ENCODE measurements around the gene ANKRD34C.
A peak's percentile ranks its signal among the peaks of the same experiment; 100 is the strongest.

The ANKRD34C gene

GRCh38 chr15:79282371-79283251, at the start of gene ANKRD34C:
Gene ANKRD34C, plus strand, starts transcription at chr15:79282722. Its CDS starts 10,563 bp downstream, at chr15:79293285.
- Mint-ChIP-seq H3K27me3 (peaks cover 50% of the 10 kb centered on the region), H3K27ac (no peak within 1 kb of the TSS), H3K9me3 (peaks cover 20% of the 10 kb centered on the region), H3K4me1 (no peaks in the 10 kb centered on the region), H3K4me3 (no peak within 1 kb of the TSS), H3K36me3 (no peaks in the 10 kb centered on the region)

GRCh38 chr15:79233236-79233635, 49.3 kb upstream of the ANKRD34C start:
- H3K27me3 Mint-ChIP-seq = peaks cover 5% of the 10 kb centered on the region
- peaks cover 10% of the 10 kb centered on the region for H3K9me3 Mint-ChIP-seq
- no peak overlapping the region for H3K4me3 Mint-ChIP-seq
- no peaks in the 10 kb centered on the region for H3K36me3 Mint-ChIP-seq
- H3K4me1 Mint-ChIP-seq = no peaks in the 10 kb centered on the region
- no peak overlapping the region for H3K27ac Mint-ChIP-seq

GRCh38 chr15:79240036-79240435, 42.5 kb upstream of the ANKRD34C start:
- H3K9me3 Mint-ChIP-seq = no peaks in the 10 kb centered on the region
- no peaks in the 10 kb centered on the region for H3K4me1 Mint-ChIP-seq
- H3K27ac Mint-ChIP-seq = no peak overlapping the region
- no peak overlapping the region for H3K4me3 Mint-ChIP-seq
- H3K36me3 Mint-ChIP-seq = no peaks in the 10 kb centered on the region
- H3K27me3 Mint-ChIP-seq = peaks cover 7% of the 10 kb centered on the region

- H3K9me3 Mint-ChIP-seq = no peaks in the 10 kb centered on the region
- H3K27ac Mint-ChIP-seq = no peak overlapping the region
- peaks cover 5% of the 10 kb centered on the region for H3K27me3 Mint-ChIP-seq
- H3K4me1 Mint-ChIP-seq = no peaks in the 10 kb centered on the region
- H3K4me3 Mint-ChIP-seq = no peak overlapping the region
- no peaks in the 10 kb centered on the region for H3K36me3 Mint-ChIP-seq
Observed at GRCh38 chr15:79243723-79244122, 38.8 kb upstream of the ANKRD34C start.

- Mint-ChIP-seq H3K4me3 (no peak overlapping the region), H3K4me1 (no peaks in the 10 kb centered on the region), H3K9me3 (no peaks in the 10 kb centered on the region), H3K27me3 (peaks cover 1% of the 10 kb centered on the region), H3K36me3 (no peaks in the 10 kb centered on the region), H3K27ac (no peak overlapping the region)
Observed at GRCh38 chr15:79244876-79245275, 37.6 kb upstream of the ANKRD34C start.

GRCh38 chr15:79248183-79248582, 34.3 kb upstream of the ANKRD34C start:
- Mint-ChIP-seq H3K27me3 (peaks cover 8% of the 10 kb centered on the region), H3K36me3 (no peaks in the 10 kb centered on the region), H3K9me3 (no peaks in the 10 kb centered on the region), H3K27ac (no peak overlapping the region), H3K4me3 (no peak overlapping the region), H3K4me1 (no peaks in the 10 kb centered on the region)

- H3K4me3 Mint-ChIP-seq = no peak overlapping the region
- no peaks in the 10 kb centered on the region for H3K4me1 Mint-ChIP-seq
- no peak overlapping the region for H3K27ac Mint-ChIP-seq
- H3K9me3 Mint-ChIP-seq = peaks cover 4% of the 10 kb centered on the region
- H3K27me3 Mint-ChIP-seq = peaks cover 10% of the 10 kb centered on the region
- H3K36me3 Mint-ChIP-seq = no peaks in the 10 kb centered on the region
Observed at GRCh38 chr15:79257454-79257853, 25.1 kb upstream of the ANKRD34C start.

GRCh38 chr15:79261836-79262235, 20.7 kb upstream of the ANKRD34C start:
- no peaks in the 10 kb centered on the region for H3K9me3 Mint-ChIP-seq
- no peaks in the 10 kb centered on the region for H3K4me1 Mint-ChIP-seq
- no peaks in the 10 kb centered on the region for H3K36me3 Mint-ChIP-seq
- H3K27ac Mint-ChIP-seq = no peak overlapping the region
- H3K4me3 Mint-ChIP-seq = no peak overlapping the region
- peaks cover 8% of the 10 kb centered on the region for H3K27me3 Mint-ChIP-seq

GRCh38 chr15:79265167-79265566, 17.4 kb upstream of the ANKRD34C start:
- Mint-ChIP-seq H3K36me3 (no peaks in the 10 kb centered on the region), H3K4me1 (no peaks in the 10 kb centered on the region), H3K27me3 (peaks cover 18% of the 10 kb centered on the region), H3K27ac (no peak overlapping the region), H3K9me3 (no peaks in the 10 kb centered on the region), H3K4me3 (no peak overlapping the region)

- Mint-ChIP-seq H3K9me3 (no peaks in the 10 kb centered on the region), H3K27me3 (peaks cover 16% of the 10 kb centered on the region), H3K4me1 (no peaks in the 10 kb centered on the region), H3K36me3 (no peaks in the 10 kb centered on the region), H3K4me3 (no peak overlapping the region), H3K27ac (no peak overlapping the region)
Observed at GRCh38 chr15:79265987-79266579, 16.4 kb upstream of the ANKRD34C start.

- H3K27me3 Mint-ChIP-seq = peaks cover 50% of the 10 kb centered on the region
- H3K9me3 Mint-ChIP-seq = peaks cover 20% of the 10 kb centered on the region
- no peaks in the 10 kb centered on the region for H3K4me1 Mint-ChIP-seq
- H3K27ac Mint-ChIP-seq = no peak overlapping the region
- H3K4me3 Mint-ChIP-seq = no peak overlapping the region
- no peaks in the 10 kb centered on the region for H3K36me3 Mint-ChIP-seq
Observed at GRCh38 chr15:79283252-79284048, 928 bp downstream of the ANKRD34C start.

- H3K4me3 Mint-ChIP-seq = peak overlapping the region; percentile 16
- H3K4me1 Mint-ChIP-seq = peaks cover 10% of the 10 kb centered on the region
- H3K36me3 Mint-ChIP-seq = no peaks in the 10 kb centered on the region
- H3K9me3 Mint-ChIP-seq = peaks cover 6% of the 10 kb centered on the region
- H3K27me3 Mint-ChIP-seq = peaks cover 21% of the 10 kb centered on the region
- peak overlapping the region; percentile 3 for H3K27ac Mint-ChIP-seq
Observed at GRCh38 chr15:79290642-79291275, 8.2 kb downstream of the ANKRD34C start.

GRCh38 chr15:79292011-79292410, 9.5 kb downstream of the ANKRD34C start:
- peaks cover 10% of the 10 kb centered on the region for H3K4me1 Mint-ChIP-seq
- no peak overlapping the region for H3K27ac Mint-ChIP-seq
- no peak overlapping the region for H3K4me3 Mint-ChIP-seq
- peaks cover 16% of the 10 kb centered on the region for H3K27me3 Mint-ChIP-seq
- H3K36me3 Mint-ChIP-seq = no peaks in the 10 kb centered on the region
- peaks cover 6% of the 10 kb centered on the region for H3K9me3 Mint-ChIP-seq

GRCh38 chr15:79294075-79294474, 11.6 kb downstream of the ANKRD34C start:
- H3K4me1 Mint-ChIP-seq = peaks cover 10% of the 10 kb centered on the region
- H3K9me3 Mint-ChIP-seq = peaks cover 6% of the 10 kb centered on the region
- H3K27ac Mint-ChIP-seq = no peak overlapping the region
- H3K4me3 Mint-ChIP-seq = no peak overlapping the region
- H3K27me3 Mint-ChIP-seq = peaks cover 17% of the 10 kb centered on the region
- H3K36me3 Mint-ChIP-seq = no peaks in the 10 kb centered on the region

GRCh38 chr15:79296583-79296982, 14.1 kb downstream of the ANKRD34C start:
- Mint-ChIP-seq H3K4me3 (no peak overlapping the region), H3K36me3 (no peaks in the 10 kb centered on the region), H3K9me3 (no peaks in the 10 kb centered on the region), H3K27ac (no peak overlapping the region), H3K4me1 (no peaks in the 10 kb centered on the region), H3K27me3 (peaks cover 17% of the 10 kb centered on the region)

Measured in activated naive CD4-positive, alpha-beta T cell treated with anti-CD3 and anti-CD28 coated beads, Interleukin-2, amount 50 U/mL, for 24 hours (primary cell).